ENCODE data around the gene UAP1L1. TPM values are rescaled to one million over a fixed set of nuclear protein-coding genes. Genes with fewer than 3 reads are reported as not detected.

UAP1L1 gene
- total RNA-seq, 1 experiment from 2014 or later, result 6.6 TPM

GRCh38 chr9:137057545-137057944 is 19.8 kb upstream of the UAP1L1 start:
- no CpG with 5 or more reads among the region's 16 CpGs for WGBS (ENCODE audit: extremely low coverage, insufficient read length, low lambda C conversion rate)
- TF ChIP-seq CTCF (conservative IDR thresholded peaks at IDR 0.05), result no peak
- no peak for DNase-seq

More at GRCh38 chr9:137057545-137057944, 19.8 kb upstream of the UAP1L1 start:
- Histone ChIP-seq H2BK5ac (ENCODE audit: insufficient read length, low read length) (no peak overlapping the region), H2BK12ac (ENCODE audit: insufficient read length, low read depth, low read length) (no peak overlapping the region), H3K79me1 (ENCODE audit: insufficient read depth, low read depth, low read length, poor library complexity, severe bottlenecking) (no peaks in the 10 kb centered on the region), H3K27ac (ENCODE audit: insufficient read length, low read depth, low read length) (no peak overlapping the region), H2BK20ac (ENCODE audit: low read depth, low read length, poor library complexity, severe bottlenecking) (no peak overlapping the region), H2AFZ (ENCODE audit: low read length) (no peak overlapping the region), H3K56ac (ENCODE audit: insufficient read length, low read depth, low read length) (no peak overlapping the region), H3K14ac (ENCODE audit: insufficient read depth, low read length) (no peak overlapping the region), H3K4me1 (ENCODE audit: insufficient read depth, low read length) (no peaks in the 10 kb centered on the region), H3K18ac (ENCODE audit: insufficient read length, low read depth, low read length) (no peak overlapping the region), H3K23me2 (ENCODE audit: insufficient read length, low read depth, low read length, poor library complexity, severe bottlenecking) (peaks cover 6% of the 10 kb centered on the region), H3K9me3 (ENCODE audit: control insufficient read depth, low read depth, low read length) (no peaks in the 10 kb centered on the region), H2AK5ac (ENCODE audit: insufficient read length, low read length) (no peak overlapping the region), H4K91ac (ENCODE audit: insufficient read length, low read depth, low read length) (no peak overlapping the region), H4K5ac (ENCODE audit: insufficient read length, low read depth, low read length) (no peak overlapping the region), H3K4me2 (ENCODE audit: insufficient read depth, insufficient read length, low read length) (no peak overlapping the region), H2BK15ac (ENCODE audit: low read depth, low read length) (no peak overlapping the region), H3K4ac (ENCODE audit: low read depth, low read length) (no peak overlapping the region), H3K23ac (ENCODE audit: insufficient read length, low read depth, low read length) (no peak overlapping the region), H2BK120ac (ENCODE audit: low read depth, low read length, poor library complexity, severe bottlenecking) (no peak overlapping the region), H4K20me1 (ENCODE audit: control insufficient read depth, insufficient read depth, insufficient read length) (no peaks in the 10 kb centered on the region), H3K9ac (ENCODE audit: extremely low read depth, insufficient read length, low read length) (no peak overlapping the region), H4K8ac (replicated peaks; ENCODE audit: insufficient read length, low read depth, low read length) (no peak overlapping the region), H3K27me3 (ENCODE audit: insufficient read depth, low read length) (peaks cover 2% of the 10 kb centered on the region; the same call in 1 of the 2 replicates), H3T11ph (ENCODE audit: low read length) (no peak overlapping the region), H3K79me2 (ENCODE audit: insufficient read depth, low read length) (no peaks in the 10 kb centered on the region)
- no peak overlapping the region for H3K27ac Mint-ChIP-seq
- H3K4me1 Mint-ChIP-seq, result peaks cover 2 to 7% of the 10 kb centered on the region in 2 experiments
- no peaks in the 10 kb centered on the region for H3K9me3 Mint-ChIP-seq
- no peaks in the 10 kb centered on the region for H3K36me3 Mint-ChIP-seq (ENCODE audit: insufficient read depth in 1 of 3, low read depth in 3 of 3)
- H3K4me3 Mint-ChIP-seq, result no peak overlapping the region
- peaks cover 43% of the 10 kb centered on the region for H3K27me3 Mint-ChIP-seq (ENCODE audit: low read depth)

Measured in H9 (cell line).